LNCAP (cell line): Measurements from ENCODE around the gene TAS1R1.

Source experiments
- CTCF ChIP-seq: fragments of 450-650 bp; IDR thresholded peaks from 2 replicates; pipeline ENCODE4 v1.5.1; 2017; ENCODE audit warnings: mild to moderate bottlenecking

Gene TAS1R1

GRCh38 chr1:6578624-6579373, 23.7 kb downstream of the TAS1R1 start:
- no peak for TF ChIP-seq CTCF

DNA sequence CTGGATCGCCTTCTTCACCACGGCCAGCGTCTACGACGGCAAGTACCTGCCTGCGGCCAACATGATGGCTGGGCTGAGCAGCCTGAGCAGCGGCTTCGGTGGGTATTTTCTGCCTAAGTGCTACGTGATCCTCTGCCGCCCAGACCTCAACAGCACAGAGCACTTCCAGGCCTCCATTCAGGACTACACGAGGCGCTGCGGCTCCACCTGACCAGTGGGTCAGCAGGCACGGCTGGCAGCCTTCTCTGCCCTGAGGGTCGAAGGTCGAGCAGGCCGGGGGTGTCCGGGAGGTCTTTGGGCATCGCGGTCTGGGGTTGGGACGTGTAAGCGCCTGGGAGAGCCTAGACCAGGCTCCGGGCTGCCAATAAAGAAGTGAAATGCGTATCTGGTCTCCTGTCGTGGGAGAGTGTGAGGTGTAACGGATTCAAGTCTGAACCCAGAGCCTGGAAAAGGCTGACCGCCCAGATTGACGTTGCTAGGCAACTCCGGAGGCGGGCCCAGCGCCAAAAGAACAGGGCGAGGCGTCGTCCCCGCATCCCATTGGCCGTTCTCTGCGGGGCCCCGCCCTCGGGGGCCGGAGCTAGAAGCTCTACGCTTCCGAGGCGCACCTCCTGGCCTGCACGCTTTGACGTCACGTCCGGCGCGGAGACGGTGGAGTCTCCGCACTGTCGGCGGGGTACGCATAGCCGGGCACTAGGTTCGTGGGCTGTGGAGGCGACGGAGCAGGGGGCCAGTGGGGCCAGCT, 24.4 kb downstream of the TAS1R1 start, which contains the start of gene ZBTB48:
ZBTB48 (plus strand) TSS at position 621 of the 745 bp plus-strand sequence. CDS start 616 bp downstream, outside the sequence.
- no peak for TF ChIP-seq CTCF

DNA sequence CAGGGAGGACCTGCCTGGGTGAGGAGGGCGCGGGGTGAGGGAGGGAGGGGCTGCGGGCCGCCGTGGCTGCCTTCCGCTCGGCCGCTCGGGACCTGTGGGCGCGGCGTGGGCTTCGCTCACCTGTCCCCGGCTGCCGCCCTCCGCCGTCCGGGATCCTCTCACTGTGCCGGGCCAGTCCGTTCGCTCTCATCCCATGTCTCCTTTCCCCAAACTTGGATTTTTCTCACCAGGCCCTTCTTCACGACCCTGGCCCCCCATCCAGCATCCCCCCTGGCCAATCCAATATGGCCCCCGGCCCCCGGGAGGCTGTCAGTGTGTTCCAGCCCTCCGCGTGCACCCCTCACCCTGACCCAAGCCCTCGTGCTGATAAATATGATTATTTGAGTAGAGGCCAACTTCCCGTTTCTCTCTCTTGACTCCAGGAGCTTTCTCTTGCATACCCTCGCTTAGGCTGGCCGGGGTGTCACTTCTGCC, 25.0 kb downstream of the TAS1R1 start:
- TF ChIP-seq CTCF = no peak

DNA sequence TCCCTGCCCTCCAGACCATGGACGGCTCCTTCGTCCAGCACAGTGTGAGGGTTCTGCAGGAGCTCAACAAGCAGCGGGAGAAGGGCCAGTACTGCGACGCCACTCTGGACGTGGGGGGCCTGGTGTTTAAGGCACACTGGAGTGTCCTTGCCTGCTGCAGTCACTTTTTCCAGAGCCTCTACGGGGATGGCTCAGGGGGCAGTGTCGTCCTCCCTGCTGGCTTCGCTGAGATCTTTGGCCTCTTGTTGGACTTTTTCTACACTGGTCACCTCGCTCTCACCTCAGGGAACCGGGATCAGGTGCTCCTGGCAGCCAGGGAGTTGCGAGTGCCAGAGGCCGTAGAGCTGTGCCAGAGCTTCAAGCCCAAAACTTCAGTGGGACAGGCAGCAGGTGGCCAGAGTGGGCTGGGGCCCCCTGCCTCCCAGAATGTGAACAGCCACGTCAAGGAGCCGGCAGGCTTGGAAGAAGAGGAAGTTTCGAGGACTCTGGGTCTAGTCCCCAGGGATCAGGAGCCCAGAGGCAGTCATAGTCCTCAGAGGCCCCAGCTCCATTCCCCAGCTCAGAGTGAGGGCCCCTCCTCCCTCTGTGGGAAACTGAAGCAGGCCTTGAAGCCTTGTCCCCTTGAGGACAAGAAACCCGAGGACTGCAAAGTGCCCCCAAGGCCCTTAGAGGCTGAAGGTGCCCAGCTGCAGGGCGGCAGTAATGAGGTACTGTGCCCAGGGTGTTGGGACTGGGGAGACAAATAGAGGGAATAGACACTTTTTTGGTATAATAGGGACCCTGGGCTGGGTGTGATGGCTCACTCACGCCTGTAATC, 25.7 kb downstream of the TAS1R1 start:
- no peak for TF ChIP-seq CTCF

- TF ChIP-seq CTCF = no peak
Observed at GRCh38 chr1:6581561-6582305, 26.6 kb downstream of the TAS1R1 start.

DNA sequence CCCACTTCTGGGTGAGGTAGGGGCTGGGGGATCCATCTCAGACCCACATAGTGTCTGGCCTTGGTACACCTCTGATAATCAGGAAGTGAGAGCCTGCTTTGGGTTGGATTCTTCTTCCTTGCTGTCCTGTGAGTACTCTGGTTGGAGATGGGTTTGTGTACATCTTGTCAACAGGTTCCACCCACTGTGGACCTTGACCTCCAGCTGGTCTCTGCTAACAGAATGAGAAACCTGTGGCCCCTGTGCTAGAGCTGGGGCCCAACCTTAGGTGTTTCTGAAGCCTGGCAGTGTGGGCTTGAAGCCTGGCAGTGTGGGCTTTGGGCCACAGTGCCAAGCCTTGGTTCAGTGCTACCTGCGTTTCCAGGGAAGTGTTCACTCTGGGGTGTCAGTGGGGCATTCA, 27.3 kb downstream of the TAS1R1 start:
- no peak for TF ChIP-seq CTCF
